ENCODE measurements around the gene CA6.
A peak's percentile ranks its signal among the peaks of the same experiment; 100 is the strongest.
"Not testable (repeated sequence)": the region's sequence is repeated elsewhere in the genome, so short reads cannot be mapped to it uniquely, and the experiment has no call there.

Gene CA6

DNA sequence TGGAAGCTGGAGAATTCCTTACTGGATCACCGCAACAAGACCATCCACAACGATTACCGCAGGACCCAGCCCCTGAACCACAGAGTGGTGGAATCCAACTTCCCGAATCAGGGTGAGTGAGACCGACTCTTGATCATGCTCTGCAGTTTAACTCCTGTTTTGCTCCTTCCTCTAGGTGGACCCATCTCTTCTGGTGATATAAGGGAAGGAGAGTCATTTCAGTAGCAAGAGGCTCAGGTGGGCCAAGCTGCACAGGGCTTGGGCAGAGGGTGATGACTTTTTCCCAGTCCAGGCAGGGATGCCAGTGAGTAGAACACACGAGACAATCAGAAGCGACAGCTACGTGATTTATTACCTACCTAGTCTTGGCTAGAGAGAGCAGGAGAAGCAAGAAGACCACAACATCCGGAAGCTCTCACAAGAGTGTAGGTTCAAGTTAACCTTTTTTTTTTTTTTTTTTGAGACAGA lies 25.2 kb downstream of the CA6 start:
- DNase-seq: no peak

DNA sequence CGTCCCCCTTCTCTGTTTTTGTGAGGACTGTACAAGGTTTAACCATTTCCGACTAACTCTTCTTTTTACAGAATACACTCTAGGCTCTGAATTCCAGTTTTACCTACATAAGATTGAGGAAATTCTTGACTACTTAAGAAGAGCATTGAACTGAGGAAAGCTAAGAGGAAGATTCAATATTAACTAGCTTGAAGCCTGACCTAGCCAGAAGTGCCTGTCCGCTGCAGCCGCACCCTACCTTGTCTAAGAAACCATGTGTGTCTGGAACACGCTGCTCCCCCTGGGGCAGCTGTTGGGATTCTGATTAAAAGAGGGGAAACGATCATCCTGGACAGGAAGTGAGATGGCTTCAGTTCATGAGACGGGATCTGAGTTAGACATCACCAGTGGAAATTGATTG lies 28.9 kb downstream of the CA6 start:
- no peak for DNase-seq

DNA sequence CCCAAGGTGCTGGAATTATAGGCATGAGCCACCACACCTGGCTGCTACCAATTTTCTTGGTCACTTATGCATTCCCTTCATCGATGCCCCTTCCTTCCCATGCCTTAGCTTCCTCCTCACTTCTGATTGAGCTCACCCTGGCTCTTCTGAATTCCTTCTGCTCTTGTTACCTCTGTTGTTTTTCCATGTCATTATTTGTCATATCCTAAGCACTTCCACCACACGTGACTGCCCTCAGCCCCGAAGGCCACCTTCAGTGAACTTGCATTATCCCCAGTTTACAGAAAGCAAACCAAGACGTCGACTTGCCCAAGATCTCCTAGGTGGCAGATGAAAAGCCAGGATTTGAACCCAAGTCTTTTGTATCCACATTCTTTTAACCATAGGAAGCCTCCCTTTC lies 30.7 kb downstream of the CA6 start:
- no peak for DNase-seq

DNA sequence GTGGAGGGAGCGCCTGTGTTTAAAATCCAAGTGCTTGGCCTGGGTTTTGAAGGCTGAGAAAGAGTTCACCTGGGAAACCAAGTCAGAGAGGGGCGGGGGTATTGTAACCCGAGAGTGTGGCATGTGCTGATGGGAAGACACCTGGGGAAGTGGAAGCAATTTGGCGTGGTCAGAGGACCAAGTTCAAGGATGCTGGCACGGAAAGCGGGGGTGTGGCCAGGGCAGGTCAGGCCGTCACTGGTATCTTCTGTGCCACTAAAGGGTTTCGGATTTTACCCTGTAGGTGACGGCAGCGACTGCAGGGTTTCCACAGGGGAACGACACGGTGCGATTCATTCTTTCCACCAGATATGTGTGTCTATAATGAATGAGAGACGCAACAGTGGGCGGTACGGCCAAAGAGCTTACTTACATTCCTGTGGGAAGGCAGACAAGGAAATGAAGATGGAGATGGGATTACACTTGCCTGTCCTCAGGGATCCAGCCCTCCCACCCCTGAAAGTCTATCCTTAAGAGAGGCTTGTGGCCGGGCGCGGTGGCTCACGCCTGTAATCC lies 31.3 kb downstream of the CA6 start:
- DNase-seq: no peak

DNA sequence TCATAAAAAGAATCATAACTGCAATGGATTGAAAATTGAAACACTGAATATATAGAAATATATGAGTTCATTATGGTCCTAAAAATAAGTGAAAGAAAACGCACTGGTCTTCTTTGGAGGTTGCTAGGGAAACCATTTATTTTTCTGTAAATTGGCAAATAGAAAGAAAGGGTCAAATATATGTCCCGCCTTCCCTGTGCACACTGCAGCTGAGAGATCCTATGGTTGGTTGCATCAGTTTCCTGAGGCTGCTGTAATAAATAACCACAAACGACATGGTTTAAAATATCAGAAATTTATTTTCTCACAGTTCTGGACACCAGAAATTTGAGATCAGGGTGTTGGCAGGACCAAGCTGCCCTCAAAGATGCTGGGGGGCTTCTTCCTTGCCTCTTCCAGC lies 35.0 kb downstream of the CA6 start:
- no peak for DNase-seq

DNA sequence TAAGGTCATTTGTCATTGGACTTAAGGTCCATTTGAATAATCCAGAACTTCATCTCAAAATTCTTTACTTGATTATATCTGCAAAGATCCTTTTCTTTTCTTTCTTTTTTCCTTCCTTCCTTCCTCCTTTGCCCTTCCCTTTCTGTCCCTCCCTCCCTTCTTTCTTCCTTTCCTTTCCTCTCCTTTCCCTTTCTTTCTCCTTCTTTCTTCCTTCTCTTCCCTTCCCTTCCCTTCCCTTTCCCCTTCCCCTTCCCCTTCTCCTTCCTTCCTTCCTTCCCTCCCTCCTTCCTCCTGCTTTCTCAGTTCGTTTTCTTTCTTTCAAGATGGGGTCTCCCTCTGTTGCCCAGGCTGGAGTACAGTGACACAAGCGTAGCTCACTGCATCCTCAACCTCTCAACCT lies 35.5 kb downstream of the CA6 start:
- DNase-seq: no peak

DNA sequence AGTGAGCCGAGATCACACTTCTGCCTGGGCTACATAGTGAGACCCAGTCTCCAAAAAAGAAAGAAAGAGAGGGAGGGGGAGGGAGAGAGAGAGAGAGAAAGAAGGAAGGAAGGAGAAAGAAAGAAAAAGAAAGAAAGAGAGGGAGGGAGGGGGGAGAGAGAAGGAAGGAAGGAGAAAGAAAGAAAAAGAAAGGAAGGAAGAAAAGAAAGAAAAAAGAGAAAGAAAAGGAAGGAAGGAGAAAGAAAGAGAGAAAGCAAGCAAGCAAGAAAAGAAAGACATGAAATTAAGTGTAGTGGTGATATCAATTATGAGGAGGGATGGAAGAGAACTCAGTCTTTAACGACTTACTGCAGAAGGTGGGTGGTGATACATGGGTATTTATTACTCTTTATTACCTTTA lies 38.5 kb downstream of the CA6 start:
- DNase-seq: no peak

DNA sequence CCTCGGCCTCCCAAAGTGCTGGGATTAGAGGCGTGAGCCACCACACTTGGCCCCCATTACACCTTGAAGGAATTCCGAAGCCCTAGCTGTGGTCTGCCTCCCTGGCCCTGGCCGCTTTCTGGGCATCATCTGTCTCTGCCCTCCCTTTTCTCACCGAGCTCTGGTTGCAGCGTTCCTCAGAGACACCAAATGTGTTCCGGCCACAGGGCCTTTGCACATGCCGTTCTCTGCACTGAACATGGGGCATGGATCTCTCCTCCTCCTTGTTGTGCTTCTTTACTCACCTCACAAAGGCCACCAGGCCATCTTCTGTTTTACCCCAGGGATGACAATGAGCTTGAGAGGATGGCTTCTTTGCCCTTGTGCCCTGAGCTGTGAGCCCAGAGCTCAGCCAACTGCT lies 39.3 kb downstream of the CA6 start:
- DNase-seq: no peak

DNA sequence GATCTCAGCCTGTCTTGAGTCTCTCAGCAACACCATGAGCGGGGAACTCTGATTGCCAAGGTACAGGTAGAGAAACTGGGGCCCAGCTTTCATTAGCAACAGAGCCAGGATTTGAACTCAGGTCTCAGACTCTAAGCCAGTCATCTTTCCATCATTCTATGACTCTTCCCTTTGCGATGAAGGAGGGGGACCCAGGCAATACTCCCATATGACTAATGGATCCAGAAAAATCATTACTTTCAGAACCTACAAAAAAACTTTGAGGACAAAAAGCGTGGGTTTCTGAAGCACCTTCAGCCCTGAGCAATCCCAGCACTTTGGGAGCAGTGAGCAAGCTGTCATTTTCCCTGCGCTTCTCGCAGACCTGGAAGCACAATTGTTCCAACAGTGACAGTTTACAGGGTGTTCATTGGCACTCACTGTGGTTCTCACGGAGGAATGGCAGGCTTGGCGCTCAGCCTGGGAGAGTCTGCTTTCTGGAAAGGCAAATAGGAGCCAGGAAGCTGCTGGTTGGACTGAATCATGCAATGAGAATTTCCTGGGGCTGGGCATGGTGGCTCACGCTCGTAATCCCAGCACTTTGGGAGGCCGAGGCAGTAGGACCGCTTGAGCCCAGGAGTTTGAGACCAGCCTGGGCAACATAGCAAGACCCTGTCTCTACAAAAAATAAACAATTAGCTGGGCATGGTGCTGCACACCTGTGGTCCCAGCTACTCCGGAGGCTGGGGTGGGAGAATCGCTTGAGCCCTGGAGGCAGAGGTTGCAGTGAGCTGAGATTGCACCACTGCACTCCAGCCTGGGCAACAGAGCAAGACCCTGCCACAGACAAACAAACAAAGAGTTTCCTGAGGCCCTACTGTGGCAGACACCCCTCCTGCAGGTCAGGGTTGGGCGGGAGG lies 40.5 kb downstream of the CA6 start:
- no peak for DNase-seq

DNA sequence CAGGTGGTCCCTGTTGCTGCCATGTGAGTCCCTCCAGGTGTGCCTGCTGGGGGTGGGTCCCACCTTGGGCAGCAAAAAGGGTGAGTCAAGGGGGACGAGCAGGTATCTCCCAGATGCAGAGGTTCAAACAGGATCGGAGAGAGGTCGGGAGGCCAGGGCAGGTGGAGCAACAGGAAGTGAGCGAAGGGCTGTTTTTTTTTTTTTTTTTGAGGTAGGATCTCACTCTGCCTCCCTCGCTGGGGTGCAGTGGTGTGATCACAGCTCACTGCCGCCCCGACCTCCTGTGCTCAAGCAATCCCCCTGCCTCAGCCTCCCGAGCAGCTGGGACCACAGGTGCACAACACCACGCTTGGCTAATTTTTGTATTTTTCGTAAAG lies 41.1 kb downstream of the CA6 start:
- no peak for DNase-seq

DNA sequence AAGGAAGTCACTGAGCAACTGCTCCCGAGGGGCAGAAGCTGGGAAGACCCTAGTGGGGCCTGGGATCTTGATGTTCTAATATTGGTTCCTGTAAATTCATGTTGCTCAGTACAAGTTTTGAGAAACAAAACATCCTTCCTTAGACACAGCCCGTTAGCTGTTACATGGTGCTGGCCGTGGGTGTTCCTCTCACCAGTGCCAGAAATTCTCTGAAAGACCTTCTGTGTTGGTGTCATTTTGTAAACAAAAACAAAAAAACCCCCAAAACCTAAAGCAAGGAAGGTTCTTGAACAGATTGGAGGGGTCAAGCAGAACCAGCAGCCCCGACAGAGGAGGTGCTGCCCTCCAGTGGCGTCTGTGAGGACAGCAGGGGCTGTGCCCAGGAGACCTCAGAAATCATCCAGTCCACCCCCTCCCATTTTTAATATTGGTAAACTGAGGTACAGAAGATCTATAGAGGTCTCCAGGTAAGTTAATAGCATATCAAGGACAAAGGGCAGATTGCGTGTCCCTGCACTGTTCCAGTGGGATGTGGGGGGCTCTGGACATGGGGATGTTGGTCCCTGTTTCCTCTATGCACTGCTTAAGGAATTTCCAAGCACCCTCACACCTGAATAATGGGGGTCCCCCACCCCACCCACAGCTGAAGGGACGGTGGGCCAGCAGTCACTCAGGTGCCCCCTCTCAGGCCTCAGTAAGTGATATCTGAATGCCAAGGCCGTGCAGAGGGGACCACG lies 42.4 kb downstream of the CA6 start:
- peak in 1 of 2 experiments; percentile 55 for DNase-seq

DNA sequence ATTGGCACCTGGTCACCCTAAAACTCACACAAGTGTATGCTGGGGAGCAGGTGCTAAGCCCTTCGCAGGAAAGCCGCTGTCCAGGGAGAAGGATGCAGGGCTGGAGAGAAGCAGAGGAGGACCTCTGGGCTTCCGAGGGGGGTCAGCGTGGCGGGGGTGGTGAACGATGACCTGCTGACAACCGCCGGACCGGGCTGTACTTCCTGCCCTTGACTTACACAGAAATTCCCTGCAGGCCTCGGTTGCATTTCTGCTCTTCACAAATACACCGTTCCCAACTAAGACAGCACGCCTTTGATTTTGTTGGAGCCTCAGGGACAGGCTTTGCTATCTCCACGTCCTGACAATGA lies 42.9 kb downstream of the CA6 start:
- DNase-seq: no peak

DNA sequence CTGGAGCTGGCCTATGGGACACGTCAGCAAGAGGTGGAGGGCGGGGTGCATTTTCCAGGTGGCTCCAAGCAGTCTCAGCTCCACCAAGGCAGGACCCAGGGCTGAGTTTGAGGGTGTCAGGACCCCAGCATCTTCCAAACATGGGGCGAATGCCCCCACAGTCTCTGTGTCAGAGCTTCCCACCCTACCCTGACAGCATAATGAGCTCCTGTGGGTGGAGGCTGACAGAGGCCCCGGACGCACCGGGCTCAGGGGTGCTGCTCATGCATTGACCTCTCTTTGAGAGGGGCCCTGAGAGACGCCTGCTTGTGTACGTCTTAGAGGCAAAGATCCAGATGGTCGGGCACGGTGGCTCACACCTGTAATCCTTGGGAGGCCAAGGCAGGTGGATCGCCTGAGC lies 43.4 kb downstream of the CA6 start:
- DNase-seq: no peak

DNA sequence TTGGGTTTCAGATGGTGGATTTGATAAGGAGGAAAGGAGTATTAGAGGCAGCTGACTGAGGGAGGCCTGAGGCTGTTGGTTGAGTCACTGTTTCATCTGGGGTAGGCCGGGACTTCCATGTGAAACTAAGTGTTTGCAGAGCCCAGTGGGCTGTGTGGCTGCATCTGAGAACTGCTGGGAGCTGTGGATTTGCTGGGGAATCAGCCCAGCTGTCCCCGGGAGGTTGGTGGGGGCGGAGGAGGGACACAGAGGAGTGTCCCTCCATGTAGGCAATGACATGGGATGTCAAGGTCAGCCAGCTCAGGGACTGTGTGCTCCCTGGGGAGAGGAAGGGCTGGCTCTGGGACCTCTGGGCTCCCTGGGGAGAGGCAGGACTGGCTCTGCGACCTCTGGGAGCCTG lies 44.2 kb downstream of the CA6 start:
- DNase-seq: no peak

DNA sequence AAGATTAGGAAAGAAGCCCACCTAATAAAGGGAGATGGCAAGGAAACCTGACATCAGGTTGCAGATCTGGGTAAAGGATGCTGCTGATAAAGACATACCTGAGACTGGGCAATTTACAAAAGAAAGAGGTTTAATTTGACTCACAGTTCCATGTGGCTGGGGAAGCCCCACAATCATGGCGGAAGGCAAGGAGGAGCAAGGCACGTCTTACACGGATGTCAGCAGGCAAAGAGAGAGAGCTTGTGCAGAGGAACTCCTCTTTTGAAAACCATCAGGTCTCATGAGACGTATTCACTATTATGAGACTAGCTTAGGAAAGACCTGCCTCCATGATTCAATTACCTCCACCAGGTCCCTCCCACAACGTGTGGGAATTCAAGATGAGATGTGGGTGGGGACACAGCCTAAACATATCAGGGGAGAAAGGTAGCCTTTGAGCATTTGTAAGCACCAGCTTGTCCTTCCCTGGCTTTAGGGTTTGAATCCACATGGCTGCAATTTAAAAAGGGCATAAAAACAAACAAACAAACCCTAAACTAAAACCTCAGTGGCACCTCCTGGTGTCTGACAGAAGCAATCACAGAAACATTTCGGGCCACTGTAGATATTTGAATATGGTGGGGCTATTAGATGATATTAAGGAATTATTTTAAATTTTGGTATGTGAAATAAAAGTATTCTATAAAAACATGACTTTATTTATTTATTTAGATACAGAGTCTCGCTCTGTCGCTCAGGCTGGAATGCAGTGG lies 47.4 kb downstream of the CA6 start:
- DNase-seq: no peak

DNA sequence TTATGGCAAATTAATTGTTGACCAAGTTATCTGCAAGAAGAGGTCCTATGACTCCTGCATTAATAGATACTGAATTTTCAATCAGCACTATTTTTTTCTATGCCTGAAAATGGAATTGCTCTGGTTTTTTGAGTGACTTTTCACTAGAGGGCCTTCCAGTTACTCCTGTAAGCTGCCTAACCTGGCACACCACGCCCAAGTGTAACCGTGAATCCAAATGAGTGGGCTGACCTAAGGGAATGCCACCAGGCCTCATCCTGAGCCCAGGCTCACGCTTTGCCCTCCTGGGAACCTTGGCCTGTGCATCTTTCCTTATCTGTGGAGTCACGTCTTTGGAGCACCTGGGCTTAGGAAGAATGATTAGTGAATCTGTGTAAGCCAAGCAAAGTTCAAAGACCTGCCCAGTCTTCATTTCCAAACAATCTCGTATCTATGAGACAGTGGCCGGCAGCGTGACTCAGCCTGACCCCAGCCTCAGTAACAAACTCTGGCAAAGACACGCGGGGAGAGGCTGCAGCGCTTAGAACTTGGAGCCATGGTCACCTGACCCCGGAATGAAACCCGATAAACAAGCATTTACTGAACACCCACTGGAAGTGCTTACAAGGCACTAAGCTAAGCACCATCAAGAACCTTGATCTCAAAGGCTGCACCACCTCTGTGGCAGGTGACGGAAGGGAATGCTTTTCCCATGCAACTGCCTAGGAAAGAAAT lies 48.5 kb downstream of the CA6 start:
- not testable (repeated sequence) for DNase-seq

DNA sequence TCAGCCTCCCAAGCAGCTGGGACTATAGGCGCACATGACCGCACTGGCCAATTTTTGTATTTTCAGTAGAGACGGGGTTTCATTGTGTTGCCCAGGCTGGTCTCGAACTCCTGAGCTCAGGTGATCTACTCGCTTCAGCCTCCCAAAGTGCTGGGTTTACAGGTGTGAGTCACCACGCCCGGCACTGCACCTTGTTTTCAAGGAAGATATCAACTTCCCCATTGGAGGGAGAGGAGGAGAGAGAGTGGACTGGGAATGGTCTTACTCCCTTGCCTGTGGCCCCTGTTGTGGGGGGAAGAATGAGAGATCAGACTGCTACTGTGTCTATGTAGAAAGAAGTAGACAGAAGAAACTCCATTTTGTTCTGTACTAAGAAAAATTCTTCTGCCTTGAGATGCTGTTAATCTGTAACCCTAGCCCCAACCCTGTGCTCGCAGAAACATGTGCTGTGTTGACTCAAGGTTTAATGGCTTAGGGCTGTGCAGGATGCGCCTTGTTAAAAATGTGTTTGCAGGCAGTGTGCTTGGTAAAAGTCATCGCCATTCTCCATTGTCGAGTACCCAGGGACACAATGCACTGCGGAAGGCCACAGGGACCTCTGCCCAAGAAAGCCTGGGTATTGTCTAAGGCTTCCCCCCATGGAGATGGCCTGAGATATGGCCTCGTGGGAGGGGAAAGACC lies 56.0 kb downstream of the CA6 start:
- DNase-seq: not testable (repeated sequence)

DNA sequence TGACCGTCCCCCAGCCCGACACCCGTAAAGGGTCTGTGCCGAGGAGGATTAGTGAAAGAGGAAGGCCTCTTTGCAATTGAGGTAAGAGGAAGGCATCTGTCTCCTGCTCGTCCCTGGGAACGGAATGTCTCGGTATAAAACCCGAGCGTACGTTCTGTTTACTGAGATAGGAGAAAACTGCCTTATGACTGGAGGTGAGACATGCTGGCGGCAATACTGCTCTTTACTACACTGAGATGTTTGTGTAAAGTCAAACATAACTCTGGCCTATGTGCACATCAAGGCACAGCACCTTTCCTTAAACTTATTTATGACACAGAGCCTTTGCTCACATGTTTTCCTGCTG lies 56.5 kb downstream of the CA6 start:
- not testable (repeated sequence) for DNase-seq

DNA sequence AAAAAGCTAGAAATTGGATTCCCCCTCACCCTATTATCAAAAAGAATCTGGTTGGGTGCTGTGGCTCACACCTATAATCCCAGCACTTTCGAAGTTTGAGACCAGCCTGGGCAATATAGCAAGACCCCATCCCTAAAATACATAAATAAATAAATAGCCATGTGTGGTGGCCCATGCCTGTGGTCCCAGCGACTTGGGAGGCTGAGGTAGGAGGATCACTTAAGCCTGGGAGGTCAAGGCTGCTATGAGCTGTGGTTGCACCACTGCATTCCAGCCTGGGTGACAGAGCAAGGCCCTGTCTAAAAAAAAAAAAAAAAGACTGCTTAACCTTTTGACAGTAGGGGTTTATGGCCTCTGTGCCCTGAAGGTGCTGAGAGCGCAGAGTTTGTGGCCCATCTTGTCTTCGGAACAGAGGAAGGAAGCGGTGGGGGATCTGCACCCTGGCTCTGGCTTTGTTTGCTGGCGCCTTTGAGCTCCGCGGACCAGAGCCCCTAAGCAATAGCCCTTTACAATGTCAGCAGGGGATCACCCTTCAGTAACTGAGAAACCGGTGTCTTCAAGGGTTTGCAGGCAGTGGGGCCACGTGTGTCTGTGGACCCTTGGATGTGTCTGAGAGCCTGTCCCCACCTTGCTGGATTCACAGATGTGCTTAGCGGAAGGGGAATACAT lies 58.5 kb downstream of the CA6 start:
- DNase-seq: no peak

DNA sequence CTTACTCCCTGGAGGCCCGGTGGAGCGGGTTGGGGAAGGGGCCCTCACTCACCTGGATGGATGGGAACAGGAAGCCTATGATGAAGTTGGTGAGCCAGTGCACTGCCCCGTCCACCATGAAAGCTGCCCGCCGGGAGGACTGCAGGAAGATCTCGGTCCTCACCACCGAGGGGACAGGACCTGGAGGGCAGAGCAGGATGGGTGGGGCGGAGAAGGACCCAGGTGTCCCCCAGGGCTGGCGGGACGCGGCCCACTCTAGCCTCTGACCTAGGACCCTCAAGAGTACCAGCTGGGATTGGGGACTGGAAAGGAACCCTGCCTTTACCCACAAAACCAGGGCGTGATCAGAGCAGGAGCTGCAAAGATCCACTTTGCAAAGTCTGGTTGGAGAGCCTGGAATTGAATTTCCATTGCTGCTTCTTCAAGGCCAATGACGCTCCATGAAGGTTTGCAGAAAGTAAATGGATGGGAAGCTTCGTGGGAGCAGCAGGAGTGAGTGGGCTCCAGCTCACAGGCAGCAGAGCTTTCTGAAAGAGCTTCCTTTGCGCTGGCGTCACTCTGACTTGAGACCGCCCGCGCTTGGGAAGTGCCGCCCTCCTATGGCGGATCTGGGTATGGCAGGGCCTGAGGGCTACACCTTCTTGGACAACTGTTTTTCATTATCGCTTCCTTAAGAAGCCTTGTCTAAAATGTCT lies 59.2 kb downstream of the CA6 start:
- peak; percentile 33 to 71 for DNase-seq

DNA sequence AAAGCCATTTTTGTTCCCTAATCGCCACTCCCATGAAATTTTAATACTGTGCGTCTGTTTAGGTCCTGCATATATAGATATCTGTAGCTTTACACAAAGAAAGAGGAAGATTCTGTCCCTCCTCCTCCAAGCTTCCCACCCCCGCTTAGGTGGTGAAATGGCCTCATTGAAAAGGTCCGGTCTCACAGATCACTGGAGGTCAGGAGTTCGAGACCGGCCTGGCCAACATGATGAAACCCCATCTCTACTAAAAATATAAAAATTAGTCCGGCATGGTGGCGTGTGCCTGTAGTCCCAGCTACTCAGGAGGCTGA lies 59.7 kb downstream of the CA6 start:
- DNase-seq: no peak
